Lower lobe of right lung (tissue), 2 donors: ENCODE measurements around the gene NAV1. TPM values are rescaled to one million over a fixed set of nuclear protein-coding genes. Genes with fewer than 3 reads are reported as not detected.
"Not testable (repeated sequence)": the region's sequence is repeated elsewhere in the genome, so short reads cannot be mapped to it uniquely, and the experiment has no call there.

Experiments
- ATAC-seq, 2 donors: fragments of 200-7000 bp; cut with Tn5 transposase; one replicate each; pipeline ENCODE4 v1.9.1; 2020 to 2022; ENCODE audit warnings: mild to moderate bottlenecking in 2 of 2, moderate library complexity in 2 of 2
- DNase-seq: peaks from one replicate; pipeline ENCODE4 v3.0.0-alpha.2; 2020
- H3K27ac ChIP-seq: fragments of 200-600 bp; one replicate; pipeline ENCODE4 v1.8.0; 2022
- H3K27me3 ChIP-seq: fragments of 200-600 bp; one replicate; pipeline ENCODE4 v1.8.0; 2022; ENCODE audit warnings: low read depth
- H3K36me3 ChIP-seq: fragments of 200-600 bp; one replicate; pipeline ENCODE4 v1.8.0; 2022; ENCODE audit warnings: mild to moderate bottlenecking
- H3K4me1 ChIP-seq: fragments of 200-600 bp; one replicate; pipeline ENCODE4 v1.8.0; 2022
- H3K4me3 ChIP-seq: fragments of 200-600 bp; one replicate; pipeline ENCODE4 v1.8.0; 2022; ENCODE audit warnings: mild to moderate bottlenecking
- H3K9me3 ChIP-seq: fragments of 200-600 bp; one replicate; pipeline ENCODE4 v1.8.0; 2022
- CTCF ChIP-seq: fragments of 200-600 bp; IDR thresholded peaks from one replicate; pipeline ENCODE4 v1.8.0; 2022; ENCODE audit warnings: antibody characterized with exemption, mild to moderate bottlenecking
- intact Hi-C: fragments of 100-400 bp; cut with DNase I; formaldehyde crosslinking; loops from one replicate; pipeline ENCODE4 v1.11.0; 2022
- long read RNA-seq: library from polyadenylated mRNA; unstranded; transcript quantifications from one replicate; pipeline ENCODE4 v2.0.0, GENCODE V29; 2021
- total RNA-seq: library from RNA; stranded (reverse); fragmentation: NEBNext Ultra II Directional; extraction: Animal tissue kit (Norgen Biotek cat#: 25700); gene quantifications from one replicate; pipeline ENCODE4 v1.2.1, GENCODE V29; 2021
- donor health status: DM: no; HTN: yes; CAD: no; lungs with severe emphysema.

NAV1 gene
- total RNA-seq = 24.5 TPM
- long read RNA-seq, partial matches to known transcripts = 12 of 17 reads
- long read RNA-seq, other reads (novel, unspliced or antisense) = 5 of 17 reads

- no peak for TF ChIP-seq CTCF
- intact Hi-C loops = no loop called here
- Histone ChIP-seq H3K27me3 (peaks cover 21% of the 10 kb centered on the region), H3K4me3 (peak within 1 kb of the TSS; percentile 64), H3K36me3 (no peaks in the 10 kb centered on the region), H3K9me3 (no peaks in the 10 kb centered on the region), H3K4me1 (peaks cover 75% of the 10 kb centered on the region), H3K27ac (peak within 1 kb of the TSS; percentile 81)
- ATAC-seq (peak; percentile 74 to 79), DNase-seq (peak; percentile 68)
These were observed at the start of gene NAV1 for GRCh38 chr1:201538612-201539551. Gene NAV1, plus strand, starts transcription at chr1:201539127. Its CDS starts 83,758 bp downstream, at chr1:201622885.

- Histone ChIP-seq H3K4me3 (no peak overlapping the region), H3K4me1 (peaks cover 75% of the 10 kb centered on the region), H3K9me3 (no peaks in the 10 kb centered on the region), H3K36me3 (peaks cover 66% of the 10 kb centered on the region), H3K27me3 (no peaks in the 10 kb centered on the region), H3K27ac (peak overlapping the region; percentile 62)
- DNase-seq = no peak
- intact Hi-C loops = no loop called here
- ATAC-seq = no peak
- no peak for TF ChIP-seq CTCF
These were observed 49.2 kb upstream of the NAV1 start for GRCh38 chr1:201489643-201490261.

GRCh38 chr1:201490708-201491131, 48.2 kb upstream of the NAV1 start:
- H3K4me1 ChIP-seq = peaks cover 85% of the 10 kb centered on the region
- ATAC-seq (no peak), DNase-seq (no peak)
- intact Hi-C loops = no loop called here
- no peaks in the 10 kb centered on the region for H3K9me3 ChIP-seq
- H3K36me3 ChIP-seq = peaks cover 66% of the 10 kb centered on the region
- TF ChIP-seq CTCF = no peak
- peak overlapping the region; percentile 62 for H3K27ac ChIP-seq
- no peak overlapping the region for H3K4me3 ChIP-seq
- H3K27me3 ChIP-seq = no peaks in the 10 kb centered on the region

- DNase-seq (no peak), ATAC-seq (no peak)
- peaks cover 89% of the 10 kb centered on the region for H3K4me1 ChIP-seq
- no peak for TF ChIP-seq CTCF
- intact Hi-C loops = no loop called here
- no peaks in the 10 kb centered on the region for H3K27me3 ChIP-seq
- H3K4me3 ChIP-seq = no peak overlapping the region
- H3K9me3 ChIP-seq = no peaks in the 10 kb centered on the region
- peaks cover 55% of the 10 kb centered on the region for H3K36me3 ChIP-seq
- peak overlapping the region; percentile 48 for H3K27ac ChIP-seq
These were observed 46.9 kb upstream of the NAV1 start for GRCh38 chr1:201491896-201492511.

- ATAC-seq, intact Hi-C loops, H3K4me3 ChIP-seq: not testable (repeated sequence)
These were observed 45.8 kb upstream of the NAV1 start for GRCh38 chr1:201493026-201493656.

More at GRCh38 chr1:201493026-201493656, 45.8 kb upstream of the NAV1 start:
- H3K4me1 ChIP-seq = peaks cover 86% of the 10 kb centered on the region
- H3K27ac ChIP-seq = peak overlapping the region; percentile 74
- not testable (repeated sequence) for H3K27me3 ChIP-seq, DNase-seq, H3K9me3 ChIP-seq
- peaks cover 44% of the 10 kb centered on the region for H3K36me3 ChIP-seq
